Liver (tissue), 3 donors: ENCODE data around the gene PEX5L.

Source experiments
- MAX ChIP-seq: IDR thresholded peaks from 2 replicates; pipeline ENCODE4 v1.6.1; 2016; ENCODE audit warnings: antibody characterized with exemption
- NR2F2 ChIP-seq: IDR thresholded peaks from 2 replicates; pipeline ENCODE4 v1.6.1; 2016; ENCODE audit warnings: antibody characterized with exemption
- SP1 ChIP-seq: IDR thresholded peaks from 2 replicates; pipeline ENCODE4 v1.6.1; 2018; ENCODE audit warnings: antibody characterized with exemption, mild to moderate bottlenecking
- TAF1 ChIP-seq: conservative IDR thresholded peaks from 2 replicates; pipeline ENCODE4 v1.6.1; 2016; ENCODE audit warnings: antibody characterized with exemption, mild to moderate bottlenecking
- YY1 ChIP-seq: IDR thresholded peaks from 2 replicates; pipeline ENCODE4 v1.6.1; 2016; ENCODE audit warnings: antibody characterized with exemption, mild to moderate bottlenecking
- TF ChIP-seq, protein P1 (sequence below): IDR thresholded peaks from 2 replicates; pipeline ENCODE4 v1.6.1; 2016; ENCODE audit warnings: antibody characterized with exemption, mild to moderate bottlenecking
- TF ChIP-seq, protein P2 (sequence below): fragments of 150-350 bp; IDR thresholded peaks from 2 replicates; pipeline ENCODE4 v1.5.1; 2017; ENCODE audit warnings: improper control_type of control experiment, low read depth, low read length; ENCODE audit not compliant: missing input control
- donor health status: healthy.
- donor health status: healthy.

- TF ChIP-seq, protein P1, sequence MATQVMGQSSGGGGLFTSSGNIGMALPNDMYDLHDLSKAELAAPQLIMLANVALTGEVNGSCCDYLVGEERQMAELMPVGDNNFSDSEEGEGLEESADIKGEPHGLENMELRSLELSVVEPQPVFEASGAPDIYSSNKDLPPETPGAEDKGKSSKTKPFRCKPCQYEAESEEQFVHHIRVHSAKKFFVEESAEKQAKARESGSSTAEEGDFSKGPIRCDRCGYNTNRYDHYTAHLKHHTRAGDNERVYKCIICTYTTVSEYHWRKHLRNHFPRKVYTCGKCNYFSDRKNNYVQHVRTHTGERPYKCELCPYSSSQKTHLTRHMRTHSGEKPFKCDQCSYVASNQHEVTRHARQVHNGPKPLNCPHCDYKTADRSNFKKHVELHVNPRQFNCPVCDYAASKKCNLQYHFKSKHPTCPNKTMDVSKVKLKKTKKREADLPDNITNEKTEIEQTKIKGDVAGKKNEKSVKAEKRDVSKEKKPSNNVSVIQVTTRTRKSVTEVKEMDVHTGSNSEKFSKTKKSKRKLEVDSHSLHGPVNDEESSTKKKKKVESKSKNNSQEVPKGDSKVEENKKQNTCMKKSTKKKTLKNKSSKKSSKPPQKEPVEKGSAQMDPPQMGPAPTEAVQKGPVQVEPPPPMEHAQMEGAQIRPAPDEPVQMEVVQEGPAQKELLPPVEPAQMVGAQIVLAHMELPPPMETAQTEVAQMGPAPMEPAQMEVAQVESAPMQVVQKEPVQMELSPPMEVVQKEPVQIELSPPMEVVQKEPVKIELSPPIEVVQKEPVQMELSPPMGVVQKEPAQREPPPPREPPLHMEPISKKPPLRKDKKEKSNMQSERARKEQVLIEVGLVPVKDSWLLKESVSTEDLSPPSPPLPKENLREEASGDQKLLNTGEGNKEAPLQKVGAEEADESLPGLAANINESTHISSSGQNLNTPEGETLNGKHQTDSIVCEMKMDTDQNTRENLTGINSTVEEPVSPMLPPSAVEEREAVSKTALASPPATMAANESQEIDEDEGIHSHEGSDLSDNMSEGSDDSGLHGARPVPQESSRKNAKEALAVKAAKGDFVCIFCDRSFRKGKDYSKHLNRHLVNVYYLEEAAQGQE = no peak
- TF ChIP-seq, protein P2, sequence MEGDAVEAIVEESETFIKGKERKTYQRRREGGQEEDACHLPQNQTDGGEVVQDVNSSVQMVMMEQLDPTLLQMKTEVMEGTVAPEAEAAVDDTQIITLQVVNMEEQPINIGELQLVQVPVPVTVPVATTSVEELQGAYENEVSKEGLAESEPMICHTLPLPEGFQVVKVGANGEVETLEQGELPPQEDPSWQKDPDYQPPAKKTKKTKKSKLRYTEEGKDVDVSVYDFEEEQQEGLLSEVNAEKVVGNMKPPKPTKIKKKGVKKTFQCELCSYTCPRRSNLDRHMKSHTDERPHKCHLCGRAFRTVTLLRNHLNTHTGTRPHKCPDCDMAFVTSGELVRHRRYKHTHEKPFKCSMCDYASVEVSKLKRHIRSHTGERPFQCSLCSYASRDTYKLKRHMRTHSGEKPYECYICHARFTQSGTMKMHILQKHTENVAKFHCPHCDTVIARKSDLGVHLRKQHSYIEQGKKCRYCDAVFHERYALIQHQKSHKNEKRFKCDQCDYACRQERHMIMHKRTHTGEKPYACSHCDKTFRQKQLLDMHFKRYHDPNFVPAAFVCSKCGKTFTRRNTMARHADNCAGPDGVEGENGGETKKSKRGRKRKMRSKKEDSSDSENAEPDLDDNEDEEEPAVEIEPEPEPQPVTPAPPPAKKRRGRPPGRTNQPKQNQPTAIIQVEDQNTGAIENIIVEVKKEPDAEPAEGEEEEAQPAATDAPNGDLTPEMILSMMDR = no peak
- TF ChIP-seq MAX (no peak), YY1 (no peak), NR2F2 (no peak), TAF1 (no peak), SP1 (no peak)
These were observed 63.8 kb downstream of the PEX5L start for GRCh38 chr3:179972881-179973423.
